K562 (cell line): ENCODE data around the gene MACROD2.

Experiments
- ARHGAP35 ChIP-seq: fragments of 450-650 bp; IDR thresholded peaks from 2 replicates; pipeline ENCODE4 v1.6.1; 2018; ENCODE audit not compliant: partially characterized antibody
- ATF2 ChIP-seq: sonication (generic); formaldehyde crosslinking; IDR thresholded peaks from 2 replicates; pipeline ENCODE4 v1.8.1; 2022; ENCODE audit warnings: missing genetic modification reagents
- CBX1 ChIP-seq: sonication (generic); IDR thresholded peaks from 2 replicates; pipeline ENCODE4 v1.6.1; 2016; ENCODE audit warnings: antibody characterized with exemption, low read depth, mild to moderate bottlenecking
- CTCF ChIP-seq, 3 experiments: IDR thresholded peaks in 2 of 3; conservative IDR thresholded peaks in 1 of 3; 2 replicates each; pipeline ENCODE4 v1.5.1; 2011 to 2012; ENCODE audit warnings: low read length in 3 of 3, mild to moderate bottlenecking in 3 of 3, control low read depth in 2 of 3, improper control_type of control experiment in 1 of 3, inconsistent platforms in 1 of 3, low read depth in 1 of 3, mixed read lengths in 1 of 3, moderate library complexity in 1 of 3; ENCODE audit not compliant: insufficient read depth in 2 of 3
- JUN ChIP-seq, 2 experiments: sonication (generic) in 1 of 2; formaldehyde crosslinking in 1 of 2; IDR thresholded peaks; 2 replicates each; pipeline versions ENCODE4 v1.6.1 to v1.8.0; 2012 to 2022; ENCODE audit warnings: borderline replicate concordance in 2 of 2, mild to moderate bottlenecking in 2 of 2, improper control_type of control experiment in 1 of 2, low read depth in 1 of 2, low read length in 1 of 2, missing genetic modification reagents in 1 of 2
- L3MBTL2 ChIP-seq: fragments of 450-650 bp; IDR thresholded peaks from 2 replicates; pipeline ENCODE4 v1.6.1; 2016; ENCODE audit warnings: mild to moderate bottlenecking, moderate library complexity
- MAX ChIP-seq: sonication (generic); formaldehyde crosslinking; IDR thresholded peaks from 2 replicates; pipeline ENCODE4 v1.9.0; 2022; ENCODE audit warnings: mild to moderate bottlenecking, missing genetic modification reagents
- POLR2AphosphoS5 ChIP-seq: IDR thresholded peaks from 2 replicates; pipeline ENCODE4 v1.6.1; 2011; ENCODE audit warnings: mild to moderate bottlenecking, low read depth, low read length, moderate library complexity; ENCODE audit not compliant: control insufficient read depth, insufficient read depth
- RAD21 ChIP-seq, 2 experiments: fragments of 250-450 bp in 1 of 2; fragments of 450-650 bp in 1 of 2; sonication (Bioruptor Pico) in 1 of 2; formaldehyde crosslinking in 1 of 2; IDR thresholded peaks in 1 of 2; conservative IDR thresholded peaks in 1 of 2; 2 replicates each; pipeline versions ENCODE4 v1.4.0 to v1.8.0; 2020 to 2022; ENCODE audit warnings: mild to moderate bottlenecking in 2 of 2, moderate library complexity in 1 of 2
- TARDBP ChIP-seq: fragments of 450-650 bp; IDR thresholded peaks from 2 replicates; pipeline ENCODE4 v1.6.1; 2016
- TCF7L2 ChIP-seq: fragments of 150-350 bp; IDR thresholded peaks from 2 replicates; pipeline ENCODE4 v1.6.1; 2016; ENCODE audit warnings: low read depth, mild to moderate bottlenecking, low read length, moderate library complexity
- WHSC1 ChIP-seq: IDR thresholded peaks from one replicate; pipeline ENCODE4 v1.6.1; 2012; ENCODE audit warnings: low read length, control low read depth, inconsistent platforms
- ZNF280B ChIP-seq: fragments of 250-450 bp; sonication (Bioruptor Pico); IDR thresholded peaks from 2 replicates; pipeline ENCODE4 v1.5.1; 2021; ENCODE audit warnings: mild to moderate bottlenecking
- ZNF766 ChIP-seq: fragments of 200-800 bp; sonication (Bioruptor generic); conservative IDR thresholded peaks from 2 replicates; pipeline ENCODE4 v1.6.1; 2016; ENCODE audit warnings: missing genetic modification characterization, missing compliant biosample characterization

GRCh38 chr20:14234666-14235295 lies 239.5 kb downstream of the MACROD2 start:
- TF ChIP-seq CBX1 = no peak
- no peak for TF ChIP-seq WHSC1
- no peak for TF ChIP-seq CTCF (IDR thresholded peaks at IDR 0.05 in 2 of 3, conservative IDR thresholded peaks at IDR 0.05 in 1 of 3; ENCODE audit: insufficient read depth in 2 of 3, low read depth in 1 of 3, low read length in 3 of 3)
- no peak for TF ChIP-seq ZNF766 (CRISPR knock-in tag)
- no peak for TF ChIP-seq JUN (IDR thresholded peaks at IDR 0.05; ENCODE audit: borderline replicate concordance, low read depth, low read length)
- TF ChIP-seq JUN (CRISPR knock-in tag; IDR thresholded peaks at IDR 0.05; ENCODE audit: borderline replicate concordance) = no peak
- no peak for TF ChIP-seq TCF7L2
- TF ChIP-seq ATF2 (CRISPR knock-in tag) = no peak
- no peak for TF ChIP-seq ARHGAP35
- no peak for TF ChIP-seq MAX (CRISPR knock-in tag)
- no peak for TF ChIP-seq POLR2AphosphoS5
- no peak for TF ChIP-seq ZNF280B (CRISPR knock-in tag)
- TF ChIP-seq TARDBP = no peak
- no peak for TF ChIP-seq RAD21 (CRISPR knock-in tag; conservative IDR thresholded peaks at IDR 0.05 in 1 of 2, IDR thresholded peaks at IDR 0.05 in 1 of 2)
- no peak for TF ChIP-seq L3MBTL2
